ENCODE data around the gene MAN2C1.
"Not testable (repeated sequence)": the region's sequence is repeated elsewhere in the genome, so short reads cannot be mapped to it uniquely, and the experiment has no call there.

MAN2C1 gene

DNA sequence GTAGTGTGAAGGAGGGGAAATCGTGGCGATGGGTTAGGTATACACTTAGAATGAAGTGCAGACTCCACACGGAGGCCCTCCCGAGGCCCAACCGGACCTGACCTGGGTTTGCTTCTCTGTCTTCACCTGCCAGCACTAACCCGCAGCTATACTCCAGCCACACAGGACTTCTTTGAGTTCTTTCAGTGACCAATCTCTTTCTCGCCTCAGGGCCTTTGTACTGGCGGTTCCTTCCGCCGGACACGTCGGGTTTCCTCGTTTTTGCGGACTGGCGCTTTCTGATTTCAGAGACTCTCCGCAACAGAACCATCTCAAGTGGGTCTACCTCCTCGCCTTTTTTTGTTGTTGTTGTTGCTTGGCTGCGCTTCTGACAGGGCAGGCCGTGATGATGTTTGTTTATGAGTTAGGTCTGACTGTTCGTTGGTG is 21.6 kb downstream of the MAN2C1 start, which contains the start of gene NEIL1:
NEIL1 (plus strand) TSS at position 244 of the 426 bp plus-strand sequence. CDS start 1,867 bp downstream, outside the sequence.
- DNase-seq (ENCODE audit: low read depth): no peak

DNA sequence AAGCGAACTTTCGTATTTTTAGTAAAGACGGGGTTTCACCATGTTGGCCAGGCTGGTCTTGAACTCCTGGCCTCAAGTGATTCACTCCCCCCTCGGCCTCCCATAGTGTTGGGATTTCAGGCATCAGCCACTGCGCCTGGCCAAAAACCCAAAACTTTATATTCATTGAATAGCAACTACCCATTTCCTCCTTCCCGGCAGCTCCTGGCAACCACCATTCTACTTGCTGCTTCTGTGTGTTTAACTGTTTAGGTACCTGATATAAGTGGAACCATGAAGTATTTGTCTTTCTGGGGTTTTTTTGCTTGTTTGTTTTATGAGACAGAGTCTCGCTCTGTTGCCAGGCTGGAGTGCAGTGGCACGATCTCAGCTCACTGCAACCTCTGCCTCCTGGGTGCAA is 24.5 kb downstream of the MAN2C1 start:
- not testable (repeated sequence) for DNase-seq (ENCODE audit: low read depth)

DNA sequence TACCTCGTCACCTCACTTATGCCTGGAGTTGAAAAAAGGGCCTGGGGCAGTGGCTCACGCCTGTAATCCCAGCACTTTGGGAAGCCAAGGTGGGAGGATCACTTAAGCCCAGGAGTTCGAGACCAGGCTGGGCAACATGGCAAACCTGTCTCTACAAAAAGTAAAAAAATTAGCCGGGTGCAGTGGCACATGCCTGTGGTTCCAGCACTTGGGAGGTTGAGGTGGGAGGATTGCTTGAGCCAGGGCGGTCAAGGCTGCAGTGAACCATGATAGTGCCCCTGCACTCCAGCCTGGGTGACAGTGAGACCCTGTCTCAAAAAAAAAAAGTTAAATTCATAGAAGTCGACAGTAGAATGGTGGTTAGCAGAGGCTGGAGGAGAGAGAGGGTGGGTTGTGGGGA is 26.2 kb downstream of the MAN2C1 start:
- DNase-seq (ENCODE audit: low read depth): no peak

DNA sequence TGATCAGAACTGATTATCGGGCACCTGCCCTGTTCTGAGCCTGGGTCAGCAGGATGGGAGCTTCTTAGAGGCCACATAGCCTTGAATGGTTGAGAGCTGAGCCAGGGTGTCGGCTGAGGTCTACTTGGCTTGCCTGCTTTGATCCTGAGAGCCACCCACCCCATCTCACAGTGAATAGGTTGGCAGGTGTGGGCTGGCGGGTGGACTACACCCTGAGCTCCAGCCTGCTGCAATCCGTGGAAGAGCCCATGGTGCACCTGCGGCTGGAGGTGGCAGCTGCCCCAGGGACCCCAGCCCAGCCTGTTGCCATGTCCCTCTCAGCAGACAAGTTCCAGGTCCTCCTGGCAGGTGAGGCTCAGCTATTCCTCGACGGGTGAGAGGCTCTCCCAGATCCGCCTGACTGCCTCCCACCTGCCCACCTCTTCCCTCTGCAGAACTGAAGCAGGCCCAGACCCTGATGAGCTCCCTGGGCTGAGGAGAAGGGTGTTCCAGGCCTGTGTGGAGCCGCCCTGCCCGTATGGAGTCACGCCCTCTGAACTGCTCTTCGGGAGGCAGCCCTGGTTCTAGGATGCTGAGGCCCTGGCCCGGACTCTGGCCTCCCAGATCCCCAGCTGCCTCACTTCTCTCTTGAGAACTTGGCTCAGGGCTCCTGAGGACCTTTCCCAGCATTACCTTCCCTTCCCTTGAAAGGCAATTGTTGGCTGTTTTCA is 28.7 kb downstream of the MAN2C1 start:
- DNase-seq (ENCODE audit: low read depth): no peak

DNA sequence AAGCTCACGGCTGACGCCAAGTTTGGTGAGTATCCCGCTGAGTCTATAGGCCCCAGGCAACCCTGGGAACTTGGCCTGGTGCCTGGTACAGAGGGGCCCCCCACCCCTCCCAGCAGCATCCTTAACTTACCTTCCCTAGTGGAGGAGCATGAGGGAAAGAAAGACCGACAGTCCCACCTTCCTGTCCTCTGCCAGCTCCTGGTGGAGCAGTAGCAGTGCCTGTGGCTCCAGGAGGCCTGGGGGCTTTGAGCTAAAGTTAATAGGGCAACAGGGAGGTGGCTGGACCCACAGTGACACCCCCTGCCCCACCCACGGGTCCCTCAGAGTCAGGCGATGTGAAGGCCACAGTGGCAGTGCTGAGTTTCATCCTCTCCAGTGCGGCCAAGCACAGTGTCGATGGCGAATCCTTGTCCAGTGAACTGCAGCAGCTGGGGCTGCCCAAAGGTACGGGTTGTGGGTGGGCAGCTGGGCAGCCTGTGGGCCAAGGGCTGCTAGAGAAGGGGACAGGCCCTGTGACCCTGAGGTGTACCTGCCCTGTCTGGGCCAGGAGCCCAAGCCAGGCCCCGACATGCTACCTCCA is 29.7 kb downstream of the MAN2C1 start:
- DNase-seq (ENCODE audit: low read depth): no peak

- peak; percentile 58 for DNase-seq (ENCODE audit: low read depth)
Observed at GRCh38 chr15:75335705-75336355, 32.6 kb downstream of the MAN2C1 start, which contains the start of gene COMMD4. COMMD4 (plus strand) TSS chr15:75336063; CDS start chr15:75336090, 27 bp downstream.

GRCh38 chr15:75335313-75335704 is 33.1 kb downstream of the MAN2C1 start:
- DNase-seq (ENCODE audit: low read depth): no peak

DNA sequence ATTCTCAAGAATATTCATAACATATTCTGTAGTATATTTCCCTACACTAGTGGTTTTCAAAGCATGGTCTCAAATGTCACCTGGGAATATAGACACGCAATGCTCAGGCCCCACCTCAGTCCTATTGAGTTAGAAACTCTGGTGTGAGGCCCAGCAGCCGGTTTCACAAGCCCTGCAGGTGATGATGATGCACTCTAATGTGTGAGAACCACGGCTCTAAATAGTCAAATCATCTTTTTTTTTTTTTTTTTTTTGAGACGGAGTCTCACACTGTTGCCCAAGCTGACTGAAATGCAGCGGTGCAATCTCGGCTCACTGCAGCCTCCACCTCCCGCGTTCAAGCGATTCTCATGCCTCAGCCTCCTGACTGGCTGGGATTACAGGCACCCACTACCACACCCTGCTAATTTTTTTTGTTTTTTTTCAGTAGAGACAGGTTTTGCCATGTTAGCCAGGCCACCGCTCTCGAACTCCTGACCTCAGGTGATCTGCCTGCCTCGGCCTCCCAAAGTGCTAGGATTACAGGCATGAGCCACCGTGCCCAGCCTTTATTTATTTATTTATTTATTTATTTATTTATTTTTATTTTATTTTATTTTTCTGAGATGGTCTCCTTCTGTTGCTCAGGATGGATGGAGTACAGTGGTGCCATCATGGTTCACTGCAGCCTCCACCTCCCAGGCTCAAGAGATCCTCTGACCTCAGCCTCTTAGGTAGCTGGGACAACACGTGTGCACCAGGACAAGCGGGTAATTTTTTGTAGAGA is 34.6 kb downstream of the MAN2C1 start:
- DNase-seq (ENCODE audit: low read depth): not testable (repeated sequence)

GRCh38 chr15:75332093-75332492 is 36.3 kb downstream of the MAN2C1 start:
- not testable (repeated sequence) for DNase-seq (ENCODE audit: low read depth)

GRCh38 chr15:75329571-75329970 is 38.8 kb downstream of the MAN2C1 start:
- no peak for DNase-seq (ENCODE audit: low read depth)

- no peak for DNase-seq (ENCODE audit: low read depth)
Observed at GRCh38 chr15:75328493-75329314, 39.7 kb downstream of the MAN2C1 start.

- DNase-seq (ENCODE audit: low read depth): no peak
Observed at GRCh38 chr15:75327491-75327890, 40.9 kb downstream of the MAN2C1 start.

GRCh38 chr15:75327005-75327404 is 41.4 kb downstream of the MAN2C1 start:
- no peak for DNase-seq (ENCODE audit: low read depth)

- DNase-seq (ENCODE audit: low read depth): no peak
Observed at GRCh38 chr15:75325922-75326321, 42.5 kb downstream of the MAN2C1 start.

GRCh38 chr15:75321711-75322110 is 46.7 kb downstream of the MAN2C1 start:
- DNase-seq (ENCODE audit: low read depth): no peak

GRCh38 chr15:75319231-75319897 is 49.0 kb downstream of the MAN2C1 start:
- DNase-seq (ENCODE audit: low read depth): not testable (repeated sequence)

- no peak for DNase-seq (ENCODE audit: low read depth)
Observed at GRCh38 chr15:75314552-75315290, 53.7 kb downstream of the MAN2C1 start.

DNA sequence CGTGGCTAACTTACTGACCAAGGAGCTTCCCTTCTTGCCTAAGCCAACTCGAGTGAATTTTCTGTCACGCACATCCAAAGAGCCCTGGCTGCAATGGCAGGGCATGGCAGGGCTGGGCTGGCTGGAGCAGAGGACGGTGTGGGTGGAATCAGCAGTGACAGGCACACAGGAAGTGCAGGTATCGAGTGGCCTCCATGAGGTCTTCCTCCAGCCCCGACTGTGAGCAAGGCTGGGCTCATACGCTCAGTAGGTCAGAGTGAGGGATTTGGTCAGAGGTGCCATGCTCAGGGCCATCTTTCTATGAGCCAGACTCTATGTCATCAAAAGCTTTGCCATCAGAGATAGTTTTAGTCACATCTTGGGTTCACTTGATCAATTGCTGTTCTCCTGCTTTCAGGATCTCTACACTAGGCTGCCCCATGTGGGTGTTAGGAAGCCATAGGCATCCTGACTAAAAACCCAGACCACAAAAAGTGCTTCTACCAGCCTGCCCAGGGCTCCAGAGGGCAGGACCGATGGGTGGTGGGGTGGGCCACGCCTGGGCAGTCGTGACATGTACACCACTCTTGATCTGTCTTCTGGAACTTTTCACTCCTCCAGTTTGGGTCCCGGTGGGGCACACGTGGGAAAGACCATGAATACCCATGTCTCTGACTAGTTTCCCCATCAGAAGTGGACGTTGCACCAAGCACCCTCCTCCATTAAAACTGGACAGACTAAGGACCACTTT is 55.1 kb downstream of the MAN2C1 start:
- no peak for DNase-seq (ENCODE audit: low read depth)

DNA sequence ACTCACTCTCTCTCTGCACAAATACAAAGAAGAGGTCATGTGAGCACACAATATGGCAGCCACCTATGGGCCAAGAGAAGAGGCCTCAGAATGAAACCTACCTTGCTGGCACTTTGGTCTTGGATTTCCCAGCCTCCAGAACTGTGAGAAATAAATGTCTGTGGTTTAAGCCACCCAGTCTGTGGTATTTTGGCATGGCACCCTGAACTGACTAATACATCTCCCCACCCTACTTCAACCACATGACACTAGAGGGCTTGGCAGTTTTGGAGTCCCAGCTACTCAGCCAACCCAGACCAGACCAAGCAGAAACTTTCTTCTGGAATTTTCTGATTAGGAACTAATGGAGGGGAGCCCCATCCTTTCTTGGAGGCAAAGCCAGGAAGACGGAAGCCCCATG is 55.9 kb downstream of the MAN2C1 start:
- DNase-seq (ENCODE audit: low read depth): not testable (repeated sequence)
